Mammary epithelial cell (primary cell): Measurements from ENCODE around the gene FRAS1.

Experiments used
- EZH2 ChIP-seq: IDR thresholded peaks from 2 replicates; pipeline ENCODE4 v1.6.1; 2012; ENCODE audit warnings: low read length, inconsistent platforms, borderline replicate concordance
- TF ChIP-seq, protein P1 (sequence below), 2 donors: IDR thresholded peaks in 1 of 2; conservative IDR thresholded peaks in 1 of 2; 2 replicates each; pipeline ENCODE4 v1.5.1; 2011 to 2012; ENCODE audit warnings: inconsistent platforms in 2 of 2, low read length in 2 of 2, mild to moderate bottlenecking in 2 of 2, control low read depth in 1 of 2, low read depth in 1 of 2; ENCODE audit not compliant: insufficient read depth in 1 of 2; ENCODE audit errors: extremely low read depth in 1 of 2

DNA sequence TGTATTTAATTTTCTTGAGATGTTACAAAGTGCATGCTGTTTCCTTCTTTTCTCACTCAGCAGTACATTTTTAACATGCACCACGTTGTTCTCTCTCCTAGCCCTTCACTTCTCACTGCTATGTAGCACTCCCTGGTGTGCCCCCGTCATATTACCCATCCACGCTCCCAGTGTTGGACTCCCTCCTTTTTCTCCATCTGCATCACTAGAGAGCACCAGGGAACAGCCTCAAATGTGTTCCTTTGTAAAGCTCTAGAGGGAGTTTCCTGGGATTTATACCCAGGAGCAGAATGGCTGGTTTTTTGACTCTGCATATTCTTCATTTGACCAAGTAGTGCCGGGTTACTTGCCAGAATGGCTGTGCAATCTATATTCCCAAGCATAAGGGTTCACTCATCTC lies 254.2 kb downstream of the FRAS1 start:
- TF ChIP-seq EZH2 = no peak
- TF ChIP-seq, protein P1, sequence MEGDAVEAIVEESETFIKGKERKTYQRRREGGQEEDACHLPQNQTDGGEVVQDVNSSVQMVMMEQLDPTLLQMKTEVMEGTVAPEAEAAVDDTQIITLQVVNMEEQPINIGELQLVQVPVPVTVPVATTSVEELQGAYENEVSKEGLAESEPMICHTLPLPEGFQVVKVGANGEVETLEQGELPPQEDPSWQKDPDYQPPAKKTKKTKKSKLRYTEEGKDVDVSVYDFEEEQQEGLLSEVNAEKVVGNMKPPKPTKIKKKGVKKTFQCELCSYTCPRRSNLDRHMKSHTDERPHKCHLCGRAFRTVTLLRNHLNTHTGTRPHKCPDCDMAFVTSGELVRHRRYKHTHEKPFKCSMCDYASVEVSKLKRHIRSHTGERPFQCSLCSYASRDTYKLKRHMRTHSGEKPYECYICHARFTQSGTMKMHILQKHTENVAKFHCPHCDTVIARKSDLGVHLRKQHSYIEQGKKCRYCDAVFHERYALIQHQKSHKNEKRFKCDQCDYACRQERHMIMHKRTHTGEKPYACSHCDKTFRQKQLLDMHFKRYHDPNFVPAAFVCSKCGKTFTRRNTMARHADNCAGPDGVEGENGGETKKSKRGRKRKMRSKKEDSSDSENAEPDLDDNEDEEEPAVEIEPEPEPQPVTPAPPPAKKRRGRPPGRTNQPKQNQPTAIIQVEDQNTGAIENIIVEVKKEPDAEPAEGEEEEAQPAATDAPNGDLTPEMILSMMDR (conservative IDR thresholded peaks at IDR 0.05 in 1 of 2, IDR thresholded peaks at IDR 0.05 in 1 of 2; ENCODE audit: extremely low read depth in 1 of 2, insufficient read depth in 1 of 2, low read depth in 1 of 2, low read length in 2 of 2) = no peak
